HUES64 (cell line): ENCODE results near the gene TMF1.
A peak's percentile ranks its signal among the peaks of the same experiment; 100 is the strongest.

Experiments
- H3K27ac ChIP-seq: 2 replicates; pipeline ENCODE4 v1.7.0; 2013; ENCODE audit warnings: low read depth, low read length, inconsistent platforms
- H3K27me3 ChIP-seq: 2 replicates; pipeline ENCODE4 v1.6.1; 2013; ENCODE audit warnings: mild to moderate bottlenecking, low read length; ENCODE audit not compliant: insufficient read depth
- H3K36me3 ChIP-seq: 2 replicates; pipeline ENCODE4 v1.6.1; 2013; ENCODE audit warnings: mild to moderate bottlenecking, low read length; ENCODE audit not compliant: insufficient read depth
- H3K4me1 ChIP-seq: 2 replicates; pipeline ENCODE4 v1.6.1; 2013; ENCODE audit warnings: mild to moderate bottlenecking, low read length, moderate library complexity; ENCODE audit not compliant: insufficient read depth
- H3K4me3 ChIP-seq: 2 replicates; pipeline ENCODE4 v1.5.1; 2013; ENCODE audit warnings: mild to moderate bottlenecking, low read length, moderate library complexity
- H3K9ac ChIP-seq: 2 replicates; pipeline ENCODE4 v1.6.1; 2013; ENCODE audit warnings: mild to moderate bottlenecking, low read depth, low read length
- H3K9me3 ChIP-seq: 2 replicates; pipeline ENCODE4 v1.6.1; 2013; ENCODE audit warnings: low read depth, low read length; ENCODE audit not compliant: insufficient read depth
- WGBS: fragments of 150-250, 120-280 bp; methylation state at CpG from one replicate; pipeline ENCODE4 v1.1.7; 2013; ENCODE audit warnings: missing lambda C conversion rate; 5-methylcytosine and 5-hydroxymethylcytosine counted together

Gene TMF1

DNA sequence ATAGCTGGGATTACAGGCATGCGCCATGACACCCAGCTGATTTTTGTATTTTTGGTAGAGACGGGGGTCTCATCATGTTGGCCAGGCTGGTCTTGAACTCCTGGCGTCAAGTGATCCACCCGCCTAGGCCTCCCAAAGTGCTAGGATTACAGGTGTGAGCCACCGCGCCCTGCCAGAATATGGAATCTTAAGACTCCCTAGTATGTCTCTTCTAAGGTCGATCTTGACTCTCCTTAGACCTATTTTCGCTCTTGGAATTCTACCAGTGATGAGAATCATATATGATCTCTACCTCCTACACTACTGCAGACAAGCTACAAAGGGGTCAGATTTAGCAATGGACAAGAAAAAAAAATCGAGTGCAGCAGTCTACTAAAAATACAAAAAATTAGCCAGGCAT lies 19.4 kb downstream of the TMF1 start:
- 95% methylated on average over 9 of the region's 9 CpGs for WGBS

DNA sequence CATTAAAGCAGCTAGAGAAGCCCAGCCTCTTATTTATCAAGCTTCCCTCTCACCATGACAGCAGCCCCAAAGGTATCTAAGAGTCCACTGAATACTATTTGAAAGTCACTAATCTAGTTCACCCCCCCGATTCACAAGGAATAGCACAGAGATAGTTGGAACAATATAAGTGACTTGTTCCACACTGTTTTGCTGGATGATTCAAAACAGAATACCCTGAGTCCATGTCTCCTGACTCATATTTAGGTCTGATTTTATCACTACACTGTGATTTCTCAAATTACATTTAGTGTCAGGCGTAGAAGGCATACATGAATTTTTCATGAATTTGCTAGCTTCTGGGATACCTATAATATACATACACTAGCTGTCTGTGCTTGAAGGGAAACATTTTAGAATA lies 20.0 kb downstream of the TMF1 start:
- 100% methylated on average over 2 of the region's 2 CpGs for WGBS
- no peak overlapping the region for H3K9ac ChIP-seq
- no peaks in the 10 kb centered on the region for H3K9me3 ChIP-seq
- no peaks in the 10 kb centered on the region for H3K27me3 ChIP-seq
- peaks cover 97% of the 10 kb centered on the region for H3K36me3 ChIP-seq
- H3K4me1 ChIP-seq, result no peaks in the 10 kb centered on the region
- H3K27ac ChIP-seq, result no peak overlapping the region
- H3K4me3 ChIP-seq, result no peak overlapping the region

More for the DNA sequence above, 19.4 kb downstream of the TMF1 start:
- H3K27me3 ChIP-seq, result no peaks in the 10 kb centered on the region
- no peak overlapping the region for H3K4me3 ChIP-seq
- no peaks in the 10 kb centered on the region for H3K4me1 ChIP-seq
- H3K9ac ChIP-seq, result no peak overlapping the region
- H3K9me3 ChIP-seq, result no peaks in the 10 kb centered on the region
- H3K36me3 ChIP-seq, result peaks cover 94% of the 10 kb centered on the region
- no peak overlapping the region for H3K27ac ChIP-seq

- peaks cover 96% of the 10 kb centered on the region for H3K36me3 ChIP-seq
- no peak overlapping the region for H3K9ac ChIP-seq
- no CpG with 5 or more reads among the region's 1 CpG for WGBS
- no peaks in the 10 kb centered on the region for H3K9me3 ChIP-seq
- H3K27ac ChIP-seq, result no peak overlapping the region
- no peak overlapping the region for H3K4me3 ChIP-seq
- no peaks in the 10 kb centered on the region for H3K27me3 ChIP-seq
- no peaks in the 10 kb centered on the region for H3K4me1 ChIP-seq
Measured at GRCh38 chr3:69031635-69032034, 20.5 kb downstream of the TMF1 start.

- Histone ChIP-seq H3K36me3 (peaks cover 55% of the 10 kb centered on the region), H3K27ac (no peak overlapping the region), H3K4me3 (no peak overlapping the region), H3K27me3 (no peaks in the 10 kb centered on the region), H3K4me1 (no peaks in the 10 kb centered on the region), H3K9ac (no peak overlapping the region), H3K9me3 (no peaks in the 10 kb centered on the region)
- WGBS, result no CpG with 5 or more reads among the region's 4 CpGs
Measured at GRCh38 chr3:69020857-69021256, 31.3 kb downstream of the TMF1 start.

DNA sequence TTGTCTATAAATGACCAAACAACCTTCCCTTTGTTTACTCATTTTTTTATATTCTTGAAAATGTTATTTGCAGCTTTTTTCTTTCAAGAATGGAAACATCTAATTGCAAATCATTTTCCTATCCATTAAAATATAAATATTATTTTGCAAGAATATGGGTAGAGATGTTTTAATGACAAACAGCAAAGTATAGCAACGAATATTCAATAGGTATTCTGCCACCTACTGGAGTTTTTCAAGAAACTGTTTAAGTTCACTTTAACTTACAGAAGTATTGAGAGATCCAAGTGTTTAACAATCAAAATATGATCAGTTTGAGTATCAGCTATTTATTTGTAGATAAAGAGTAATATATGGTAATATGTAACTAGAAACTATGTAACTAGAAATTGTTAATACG lies 31.7 kb downstream of the TMF1 start:
- WGBS, result 81% methylated on average over 2 of the region's 2 CpGs
- H3K4me1 ChIP-seq, result peaks cover 4% of the 10 kb centered on the region; the same call in 1 of the 2 replicates
- H3K9me3 ChIP-seq, result no peaks in the 10 kb centered on the region
- no peaks in the 10 kb centered on the region for H3K27me3 ChIP-seq
- no peak overlapping the region for H3K27ac ChIP-seq
- no peak overlapping the region for H3K9ac ChIP-seq
- H3K4me3 ChIP-seq, result no peak overlapping the region
- peaks cover 50% of the 10 kb centered on the region for H3K36me3 ChIP-seq

GRCh38 chr3:69016901-69017300 lies 35.2 kb downstream of the TMF1 start:
- no peak overlapping the region for H3K4me3 ChIP-seq
- H3K9ac ChIP-seq, result no peak overlapping the region
- no peaks in the 10 kb centered on the region for H3K9me3 ChIP-seq
- H3K36me3 ChIP-seq, result peaks cover 15% of the 10 kb centered on the region; the same call in 1 of the 2 replicates
- H3K27me3 ChIP-seq, result peaks cover 19% of the 10 kb centered on the region
- no peak overlapping the region for H3K27ac ChIP-seq
- 88% methylated on average over 2 of the region's 2 CpGs for WGBS
- H3K4me1 ChIP-seq, result peaks cover 27% of the 10 kb centered on the region

- Histone ChIP-seq H3K9me3 (no peaks in the 10 kb centered on the region), H3K36me3 (peaks cover 17% of the 10 kb centered on the region; the same call in 1 of the 2 replicates), H3K27me3 (peaks cover 19% of the 10 kb centered on the region), H3K27ac (no peak overlapping the region), H3K9ac (no peak overlapping the region), H3K4me3 (no peak overlapping the region), H3K4me1 (peaks cover 35% of the 10 kb centered on the region)
- 94% methylated on average over 4 of the region's 4 CpGs for WGBS
Measured at GRCh38 chr3:69016102-69016501, 36.0 kb downstream of the TMF1 start.

DNA sequence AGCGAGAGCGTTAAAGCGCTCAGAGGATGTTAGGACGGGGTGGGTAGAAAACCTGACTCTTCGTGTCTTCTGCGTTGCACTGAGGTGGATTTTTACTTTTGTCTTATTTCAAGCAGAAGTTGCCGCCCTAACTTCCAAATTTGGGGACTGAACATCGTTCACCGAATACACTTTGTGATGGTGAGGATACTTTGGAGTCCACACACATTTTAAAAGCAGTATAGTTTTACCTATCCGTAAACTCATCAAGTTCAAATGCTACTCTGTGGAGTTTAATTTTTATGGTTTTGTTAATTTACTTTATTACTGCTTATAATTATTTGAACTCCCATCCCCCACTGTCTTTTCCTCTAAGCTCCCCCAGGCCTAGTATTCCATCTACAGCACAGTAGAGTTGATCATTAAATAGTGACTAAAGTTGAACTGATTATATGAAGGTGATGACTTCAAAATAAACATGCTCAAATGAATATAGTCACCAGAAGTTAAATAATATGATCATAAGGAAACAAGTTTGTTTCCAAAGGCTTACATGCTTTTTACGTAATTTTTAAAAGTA lies 38.0 kb downstream of the TMF1 start:
- 14% methylated on average over 8 of the region's 11 CpGs for whole genome bisulfite sequencing
- peaks cover 19% of the 10 kb centered on the region for H3K27me3 ChIP-seq

DNA sequence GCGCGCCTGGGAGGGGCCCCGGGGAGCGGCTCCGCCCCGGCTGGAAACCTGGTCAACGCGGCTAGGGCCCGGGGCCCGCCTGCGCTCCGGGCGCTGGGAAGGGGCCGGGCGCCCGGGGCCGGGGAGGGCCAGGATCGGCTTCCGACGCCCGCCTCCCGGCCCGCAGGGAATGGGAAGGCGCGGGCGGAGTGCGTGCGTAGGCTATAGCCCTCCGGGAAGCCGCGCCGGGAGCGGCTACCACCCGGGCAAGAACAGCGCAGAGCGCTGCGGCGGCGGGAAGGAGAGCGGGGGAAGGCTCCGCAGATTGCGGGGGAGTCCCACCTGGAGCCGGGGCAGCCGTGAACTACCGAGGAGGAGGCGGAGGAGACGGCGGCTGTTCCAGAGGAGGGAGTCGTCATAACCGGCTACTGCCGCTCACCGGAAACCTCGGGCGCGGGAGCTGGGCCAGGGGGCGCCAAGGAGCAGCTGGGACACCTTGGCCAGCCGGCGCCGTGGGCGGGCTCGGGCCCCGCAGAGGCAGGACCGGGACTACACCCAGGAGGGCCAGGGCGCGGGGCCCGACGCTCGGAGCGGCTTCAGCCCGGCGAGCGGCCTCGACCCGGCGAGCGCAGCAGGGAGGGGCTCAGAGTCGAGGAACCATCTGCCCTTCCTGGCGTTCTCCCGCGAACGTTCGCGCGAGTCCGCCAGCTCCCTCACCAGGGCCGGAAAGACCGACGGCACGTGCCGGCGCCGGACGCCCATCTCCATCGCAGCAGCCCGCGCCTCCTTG lies 38.7 kb downstream of the TMF1 start, which contains the start of gene EOGT:
TSS of gene EOGT (minus strand) at position 432 of the 769 bp plus-strand sequence. CDS start 3,838 bp downstream, outside the sequence.
- Histone ChIP-seq H3K27ac (peak within 1 kb of the TSS; percentile 82; the same call in 1 of the 2 replicates), H3K9ac (peak within 1 kb of the TSS; percentile 89), H3K9me3 (no peaks in the 10 kb centered on the region), H3K36me3 (peaks cover 12% of the 10 kb centered on the region; the same call in 1 of the 2 replicates), H3K4me1 (peaks cover 60% of the 10 kb centered on the region), H3K4me3 (peak within 1 kb of the TSS; percentile 81), H3K27me3 (peaks cover 19% of the 10 kb centered on the region)
- under 1% methylated on average over 96 of the region's 96 CpGs for WGBS

More for the DNA sequence above, 38.0 kb downstream of the TMF1 start:
- Histone ChIP-seq H3K4me1 (peaks cover 54% of the 10 kb centered on the region), H3K36me3 (peaks cover 10% of the 10 kb centered on the region; the same call in 1 of the 2 replicates), H3K9me3 (no peaks in the 10 kb centered on the region), H3K4me3 (peak overlapping the region; percentile 81), H3K9ac (peak overlapping the region; percentile 89), H3K27ac (peak overlapping the region; percentile 82; the same call in 1 of the 2 replicates)

GRCh38 chr3:69012800-69013252 lies 39.3 kb downstream of the TMF1 start:
- Histone ChIP-seq H3K9me3 (no peaks in the 10 kb centered on the region), H3K4me1 (peaks cover 66% of the 10 kb centered on the region), H3K27ac (peak overlapping the region; percentile 82; the same call in 1 of the 2 replicates), H3K36me3 (peaks cover 18% of the 10 kb centered on the region), H3K27me3 (peaks cover 19% of the 10 kb centered on the region), H3K4me3 (peak overlapping the region; percentile 81), H3K9ac (peak overlapping the region; percentile 89)
- WGBS, result 4% methylated on average over 36 of the region's 36 CpGs

- Histone ChIP-seq H3K4me1 (peaks cover 67% of the 10 kb centered on the region), H3K27ac (peak overlapping the region; percentile 63; the same call in 1 of the 2 replicates), H3K9me3 (no peaks in the 10 kb centered on the region), H3K9ac (peak overlapping the region; percentile 89), H3K27me3 (peaks cover 19% of the 10 kb centered on the region), H3K4me3 (peak overlapping the region; percentile 81), H3K36me3 (peaks cover 22% of the 10 kb centered on the region)
- 37% methylated on average over 22 of the region's 22 CpGs for WGBS
Measured at GRCh38 chr3:69012100-69012799, 39.9 kb downstream of the TMF1 start.
